COR-L47 (cell line): Measurements from ENCODE around the gene RPP30.

Experiments
- DNase-seq: peaks from one replicate; lab custom pipeline; 2025; lab: John Stamatoyannopoulos, UW

RPP30 gene

DNA sequence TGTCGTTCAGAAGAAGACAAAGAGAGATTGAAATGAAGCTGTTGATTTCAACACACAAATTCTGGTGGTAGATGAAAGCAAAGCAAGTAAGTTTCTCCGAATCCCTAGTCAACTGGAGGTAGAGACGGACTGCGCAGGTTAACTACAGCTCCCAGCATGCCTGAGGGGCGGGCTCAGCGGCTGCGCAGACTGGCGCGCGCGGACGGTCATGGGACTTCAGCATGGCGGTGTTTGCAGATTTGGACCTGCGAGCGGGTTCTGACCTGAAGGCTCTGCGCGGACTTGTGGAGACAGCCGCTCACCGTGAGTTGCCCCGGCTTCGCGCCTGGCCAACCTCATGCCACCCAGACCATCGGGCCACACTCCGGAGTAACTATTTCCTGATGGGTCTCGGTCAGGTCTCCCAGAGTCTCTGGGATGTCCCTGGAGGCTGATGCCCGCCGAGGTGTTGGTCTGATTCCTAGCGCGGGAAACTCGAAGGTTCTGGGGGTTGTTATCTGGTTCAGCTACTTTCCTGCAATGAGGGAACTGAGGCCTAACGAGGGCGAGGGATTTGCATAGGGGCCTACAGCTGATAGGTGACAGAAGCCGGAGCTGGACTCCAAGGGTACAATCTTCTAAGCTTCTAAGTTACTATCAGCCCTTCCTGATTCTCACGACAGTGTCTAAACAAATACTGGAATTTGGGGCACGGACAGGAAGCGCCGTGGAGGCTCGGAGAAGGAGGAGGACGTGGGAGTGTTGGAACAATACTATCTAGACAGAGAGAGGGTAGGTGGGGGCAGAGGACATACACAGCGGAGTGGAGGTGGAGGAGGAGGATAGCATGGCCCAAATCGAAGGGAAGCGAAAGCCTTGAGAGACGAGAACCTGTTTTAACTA, at the start of gene RPP30:
TSS of gene RPP30 (plus strand) at position 209 of the 882 bp plus-strand sequence. CDS start at position 222, 13 bp downstream.
- peak; percentile 28 for DNase-seq

DNA sequence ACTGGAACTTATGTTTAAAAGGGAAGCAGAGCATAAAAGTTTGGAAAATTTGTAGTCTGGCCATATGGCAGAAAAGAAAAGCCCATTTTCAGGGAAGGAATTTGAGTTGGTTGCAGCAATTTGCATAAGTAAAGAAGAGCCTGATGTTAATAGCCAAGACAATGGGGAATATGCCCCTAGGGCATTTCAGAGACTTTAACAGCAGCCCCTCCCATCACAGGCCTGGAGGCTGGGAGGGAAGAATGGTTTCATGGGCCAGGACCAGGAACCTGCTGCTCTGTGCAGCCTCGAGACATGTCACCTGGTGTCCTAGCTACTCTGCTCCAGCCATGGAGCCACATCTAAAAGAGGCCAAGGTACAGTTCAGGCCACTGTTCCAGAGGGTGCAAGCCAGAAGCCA, 49.3 kb upstream of the RPP30 start:
- no peak for DNase-seq

DNA sequence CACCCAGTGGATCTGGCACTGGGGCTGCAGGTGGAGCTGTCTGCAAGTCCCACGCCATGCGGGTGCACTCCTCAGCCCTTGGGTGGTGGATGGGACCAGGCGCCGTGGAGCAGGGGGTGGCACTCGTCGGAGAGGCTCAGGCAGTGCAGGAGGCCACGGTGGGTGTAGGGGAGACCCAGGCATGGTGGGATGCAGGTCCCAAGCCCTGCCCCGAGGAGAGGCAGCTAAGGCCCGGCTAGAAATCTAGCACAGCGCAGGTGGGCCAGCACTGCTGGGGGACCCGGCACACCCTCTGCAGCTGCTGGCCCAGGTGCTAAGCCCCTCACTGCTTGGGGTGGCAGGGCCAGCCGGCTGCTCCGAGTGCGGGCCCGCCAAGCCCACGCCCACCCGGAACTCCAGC, 39.7 kb upstream of the RPP30 start:
- DNase-seq: no peak

DNA sequence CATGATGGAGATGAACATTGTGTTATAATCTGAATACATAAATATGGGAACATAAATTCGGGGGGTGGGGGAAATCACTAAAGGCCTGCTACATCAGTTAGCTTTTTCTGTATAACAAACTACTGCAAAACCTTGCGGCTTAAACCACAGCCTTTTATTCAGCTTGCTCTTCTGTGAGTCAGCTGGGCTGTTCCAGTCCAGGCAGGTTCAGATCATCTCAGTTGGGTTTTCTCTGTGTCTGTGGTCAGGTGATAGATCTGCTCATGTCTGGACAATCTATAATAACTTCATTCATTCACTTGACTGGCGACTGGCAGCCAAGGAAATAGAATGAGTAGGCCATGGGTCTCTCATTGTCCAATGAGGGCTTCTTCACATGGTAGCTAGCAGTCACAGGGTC, 37.4 kb upstream of the RPP30 start:
- no peak for DNase-seq

DNA sequence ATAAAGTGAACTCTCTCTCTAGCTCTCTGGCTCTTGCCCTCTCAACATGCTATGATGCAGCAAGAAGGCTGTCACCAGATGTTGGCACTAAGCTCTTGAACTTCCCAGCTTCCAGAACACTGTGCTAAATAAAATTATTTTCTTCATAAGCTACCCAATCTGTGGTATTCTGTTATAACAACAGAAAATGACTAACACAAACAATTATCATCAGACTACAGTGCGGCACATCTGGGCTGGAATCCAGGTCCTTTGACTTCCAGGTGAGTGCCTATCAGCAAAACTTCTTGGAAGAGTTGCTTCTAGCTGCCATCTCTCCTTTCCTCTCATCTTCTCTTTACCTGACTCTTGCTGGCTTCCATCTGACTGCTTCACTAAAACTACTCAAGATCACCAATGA, 34.3 kb upstream of the RPP30 start:
- DNase-seq: no peak

DNA sequence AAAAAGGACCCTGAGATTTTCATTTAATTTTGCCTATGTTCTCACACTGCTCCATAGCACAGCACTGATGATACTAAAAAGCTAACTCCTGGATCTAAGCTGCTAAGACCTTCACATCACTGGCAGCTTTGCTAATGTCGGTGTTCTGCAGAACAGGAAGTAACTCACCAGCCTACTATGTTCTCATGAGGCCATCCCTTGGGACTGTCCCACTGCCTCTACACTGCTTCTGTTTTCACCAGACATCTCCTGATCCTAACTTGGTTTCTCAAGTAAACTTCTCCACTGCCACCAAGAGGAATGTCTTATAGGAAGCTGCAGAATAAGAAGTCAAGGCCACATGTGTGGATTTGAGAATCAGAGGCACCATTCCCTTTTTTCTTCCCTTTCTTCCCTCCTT, 29.0 kb upstream of the RPP30 start:
- DNase-seq: no peak

DNA sequence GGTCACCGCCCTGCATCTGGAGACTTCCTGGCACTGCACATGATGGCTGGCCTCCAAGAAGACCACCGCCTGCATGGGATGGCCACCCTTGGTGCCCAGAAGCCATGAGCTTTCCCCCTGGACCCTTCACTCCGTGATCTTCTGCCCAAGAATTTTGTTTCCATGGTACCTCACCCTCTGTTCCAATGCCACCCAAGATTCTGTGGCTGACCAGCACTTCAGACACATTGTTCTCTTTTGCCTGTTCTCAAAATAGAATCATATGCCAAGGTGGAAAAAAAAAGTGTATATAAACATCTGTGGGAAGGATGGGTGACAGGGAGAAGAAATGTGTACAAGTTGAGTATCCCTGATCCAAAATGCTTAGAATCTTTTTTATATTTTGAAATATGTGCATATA, 26.0 kb upstream of the RPP30 start:
- no peak for DNase-seq

DNA sequence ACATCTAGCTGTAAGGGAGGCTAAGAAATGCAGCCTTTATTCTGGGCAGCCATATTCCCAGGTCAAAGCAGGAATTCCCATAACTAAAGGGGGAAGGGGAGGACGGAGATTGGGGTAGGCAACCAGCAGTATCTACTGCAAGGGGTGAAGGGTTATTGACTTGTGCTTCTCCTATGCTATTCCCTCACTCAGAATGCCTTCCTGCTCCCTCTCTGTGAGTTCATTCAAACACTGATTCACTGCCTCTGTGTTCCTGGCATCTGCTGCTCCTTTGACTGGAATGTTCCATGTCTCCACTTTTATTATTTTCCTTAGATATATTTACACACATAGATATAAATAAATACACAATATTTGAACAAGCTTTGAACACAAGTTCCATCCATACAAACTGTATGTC, 25.0 kb upstream of the RPP30 start:
- no peak for DNase-seq

DNA sequence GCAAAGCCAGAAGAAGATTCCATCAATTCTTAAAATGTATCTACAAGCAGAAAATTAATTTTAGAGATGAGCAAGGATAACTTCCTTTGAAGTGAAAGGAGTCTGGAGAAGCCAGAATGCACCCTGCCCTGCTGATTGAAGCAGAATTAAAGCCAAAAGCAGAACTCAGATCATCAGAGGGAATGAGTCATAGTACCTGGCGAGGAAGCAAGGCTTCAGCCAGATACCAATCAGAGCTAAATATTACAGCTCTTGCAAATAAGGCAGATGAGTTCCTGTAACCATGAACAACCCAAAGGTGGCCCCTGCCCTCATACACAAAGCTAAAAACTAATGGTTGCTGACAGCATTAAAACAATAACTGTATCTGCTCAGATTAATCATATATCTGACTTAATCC, 24.3 kb upstream of the RPP30 start:
- DNase-seq: no peak

DNA sequence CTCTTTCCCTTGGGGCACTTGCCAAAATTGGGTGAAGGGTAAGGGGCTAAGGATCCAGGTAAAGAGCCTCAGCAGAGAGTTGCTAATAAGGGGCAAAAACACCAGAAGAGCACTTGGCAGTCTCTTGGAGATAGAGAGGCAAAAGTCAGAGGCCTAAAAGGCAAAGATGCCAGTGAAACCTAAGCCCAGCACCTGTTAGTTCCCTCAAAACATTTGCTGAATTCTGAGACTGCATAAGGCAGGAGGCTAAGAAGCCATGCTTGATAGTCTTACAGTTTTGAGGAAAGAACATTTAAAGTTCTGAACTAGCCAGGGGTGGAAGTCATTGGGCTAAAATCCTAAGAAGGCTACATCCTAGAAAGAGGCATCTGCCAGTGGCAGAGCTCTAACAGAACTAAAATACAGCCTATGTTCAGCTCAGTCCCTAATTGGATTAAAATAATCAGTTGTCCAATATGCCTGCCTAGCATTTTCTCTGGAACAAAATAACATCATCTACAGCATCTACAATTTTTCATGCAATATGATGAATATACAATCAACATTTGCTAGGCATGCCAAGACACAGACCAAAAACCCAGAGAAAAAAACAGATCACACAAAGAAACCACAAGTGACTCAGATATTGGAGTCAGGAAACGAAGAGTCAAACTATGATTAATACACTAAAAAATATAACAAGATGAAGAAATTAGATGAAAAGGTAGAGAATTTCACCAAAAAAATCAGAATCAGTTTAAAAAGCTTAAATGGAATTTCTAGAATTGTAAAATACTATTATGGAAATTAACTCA, 21.6 kb upstream of the RPP30 start:
- DNase-seq: no peak

DNA sequence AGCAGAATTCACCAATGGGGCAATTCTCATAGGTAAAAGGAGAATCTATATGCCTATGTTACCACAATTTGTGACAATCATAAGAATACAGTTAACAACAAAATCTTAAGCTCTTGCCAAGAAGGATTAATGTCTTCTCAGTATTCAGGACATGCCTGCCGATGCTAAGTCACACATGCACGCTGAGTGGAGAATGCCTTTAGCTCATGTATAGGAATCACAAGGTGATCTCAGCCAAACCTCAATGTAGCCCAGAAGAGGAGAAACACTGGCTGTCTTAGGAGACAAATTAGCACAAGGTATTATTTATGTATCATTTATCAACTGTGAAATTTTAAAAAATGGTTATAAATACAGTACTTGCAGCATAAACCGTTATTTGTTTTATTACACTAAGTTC, 16.6 kb upstream of the RPP30 start:
- DNase-seq: no peak

DNA sequence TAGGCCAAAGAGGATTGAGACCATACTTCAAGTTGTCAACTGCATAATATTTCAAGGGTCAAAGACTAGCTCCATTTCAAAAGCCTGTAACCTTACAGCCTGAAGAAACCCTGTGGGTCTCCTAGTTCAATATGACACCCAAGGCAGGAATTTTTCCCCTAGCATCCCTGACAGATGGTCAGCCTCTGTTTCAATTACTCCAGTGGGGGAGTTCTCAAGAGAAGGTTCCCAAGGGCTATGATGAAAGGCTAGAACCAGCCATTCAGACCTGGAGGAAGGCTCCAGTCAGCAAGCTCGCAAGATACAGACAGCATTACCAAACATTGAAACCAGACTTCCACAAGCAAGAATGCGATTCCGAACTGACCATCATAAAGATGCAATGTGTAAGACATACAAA, 15.5 kb upstream of the RPP30 start:
- no peak for DNase-seq

DNA sequence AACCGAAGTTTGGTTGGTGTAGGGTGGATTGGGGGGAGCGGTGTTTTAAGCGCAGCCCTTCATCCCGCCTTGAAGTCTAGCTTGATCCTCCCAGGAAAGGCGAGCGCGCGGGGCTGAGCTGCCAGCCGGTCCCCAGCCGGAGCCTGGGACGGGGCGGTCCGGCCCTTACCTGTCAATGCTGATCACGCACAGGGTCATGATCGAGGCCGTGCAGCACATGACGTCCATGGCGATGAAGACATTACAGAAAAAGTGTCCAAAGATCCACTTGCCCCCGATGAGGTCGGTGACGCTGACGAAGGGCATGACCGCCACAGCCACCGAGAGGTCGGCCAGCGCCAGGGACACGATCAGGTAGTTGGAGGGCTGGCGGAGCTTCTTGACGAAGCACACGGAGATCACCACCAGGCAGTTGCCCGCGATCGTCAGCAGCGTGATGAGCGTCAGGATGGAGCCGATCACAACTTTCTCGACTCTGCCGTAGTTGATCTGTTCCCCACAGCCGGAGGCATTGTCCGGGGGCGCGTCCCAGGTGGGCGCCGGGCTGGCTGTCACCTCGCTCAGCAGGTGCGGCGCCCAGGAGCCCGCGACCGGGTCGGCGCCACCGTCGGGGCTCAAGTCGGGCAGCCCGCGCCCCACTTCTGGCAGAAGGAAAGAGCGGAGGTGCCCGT, 14.7 kb upstream of the RPP30 start:
- no peak for DNase-seq

DNA sequence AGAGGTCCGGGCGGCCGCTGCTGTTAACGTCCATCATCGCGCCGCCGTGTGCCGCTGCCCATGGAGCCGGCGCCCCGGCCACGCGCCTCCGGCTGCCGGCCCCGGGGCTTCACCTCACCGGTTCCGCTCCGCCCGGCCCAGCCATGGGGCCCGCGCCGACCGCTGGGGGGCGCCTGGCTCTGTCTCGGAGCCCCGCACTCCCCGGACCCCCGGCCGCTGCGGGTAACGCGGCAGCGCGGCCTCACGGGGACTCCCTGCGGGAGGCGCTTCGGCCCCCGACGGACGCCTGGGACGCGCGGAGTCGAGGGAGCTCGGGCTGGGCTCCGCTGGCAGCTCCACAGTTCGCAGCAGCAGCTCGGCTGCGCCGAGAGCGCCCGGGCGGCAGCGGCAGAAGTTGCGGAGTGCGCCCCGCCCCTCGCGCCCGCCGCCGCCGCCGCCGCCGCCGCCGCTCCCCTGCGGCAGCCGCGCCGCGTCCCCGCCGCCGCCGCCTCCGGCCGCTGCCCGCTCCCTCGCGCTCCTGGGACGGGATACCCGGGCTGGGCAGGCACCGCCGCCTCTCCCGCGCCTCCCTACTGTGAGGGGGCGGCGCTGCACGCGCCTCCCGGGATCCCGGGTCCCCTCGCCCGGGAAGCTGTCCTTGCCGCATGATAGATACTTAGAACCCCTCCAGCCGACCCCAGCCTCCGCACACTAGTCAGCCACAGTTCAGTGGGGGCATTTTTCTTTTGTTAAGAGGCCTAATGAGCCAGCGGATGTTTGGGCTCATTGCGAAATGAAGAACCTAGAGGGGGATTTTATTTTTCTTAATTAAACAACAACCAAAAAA, 13.9 kb upstream of the RPP30 start, which contains the start of gene HTR7:
TSS of gene HTR7 (minus strand) at position 405 of the 826 bp plus-strand sequence. CDS start at position 37, 368 bp downstream.
- peak; percentile 15 for DNase-seq

DNA sequence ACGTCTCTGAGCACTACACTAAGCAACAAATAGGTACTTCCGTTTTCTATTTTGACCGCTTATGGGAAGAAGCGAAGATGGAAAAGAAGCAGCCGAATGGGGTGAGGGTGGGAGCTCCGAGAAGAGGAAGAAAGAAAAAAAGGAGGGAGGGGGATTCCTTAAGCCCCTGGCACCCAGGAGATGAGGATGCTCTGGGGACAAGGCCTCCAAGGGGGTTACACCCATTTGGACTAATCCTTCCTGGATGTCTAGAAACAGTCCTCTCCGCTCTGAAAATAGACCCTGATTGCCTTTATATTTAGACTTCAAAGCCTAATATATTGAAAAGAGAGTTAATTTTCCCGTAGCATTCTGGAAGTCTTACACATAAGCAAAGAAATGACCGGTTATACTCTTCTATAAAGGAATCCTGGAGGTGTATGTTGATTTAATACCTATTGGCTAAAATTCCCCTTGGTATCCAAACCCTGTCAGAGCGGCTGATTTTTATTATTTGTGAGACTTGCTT, 13.3 kb upstream of the RPP30 start:
- no peak for DNase-seq

DNA sequence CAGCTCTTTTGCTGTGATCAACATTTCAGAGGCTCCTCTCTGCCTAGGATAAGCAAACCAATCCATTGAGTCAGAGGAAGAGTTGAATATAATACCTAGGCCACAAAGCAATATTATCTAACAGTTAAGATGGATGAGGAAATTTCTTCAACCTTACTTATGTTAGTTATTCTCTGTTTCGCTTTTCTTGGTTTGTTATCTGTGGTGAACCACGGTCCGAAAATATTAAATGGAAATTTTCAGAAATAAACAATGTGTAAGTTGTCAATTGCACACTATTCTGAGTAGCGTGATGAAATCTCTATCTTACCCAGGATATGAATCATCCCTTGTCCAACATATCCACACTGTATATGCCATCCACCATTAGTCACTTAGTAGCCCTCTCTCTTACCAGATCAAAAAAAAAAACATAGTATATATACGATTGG, 12.4 kb upstream of the RPP30 start:
- DNase-seq: no peak

DNA sequence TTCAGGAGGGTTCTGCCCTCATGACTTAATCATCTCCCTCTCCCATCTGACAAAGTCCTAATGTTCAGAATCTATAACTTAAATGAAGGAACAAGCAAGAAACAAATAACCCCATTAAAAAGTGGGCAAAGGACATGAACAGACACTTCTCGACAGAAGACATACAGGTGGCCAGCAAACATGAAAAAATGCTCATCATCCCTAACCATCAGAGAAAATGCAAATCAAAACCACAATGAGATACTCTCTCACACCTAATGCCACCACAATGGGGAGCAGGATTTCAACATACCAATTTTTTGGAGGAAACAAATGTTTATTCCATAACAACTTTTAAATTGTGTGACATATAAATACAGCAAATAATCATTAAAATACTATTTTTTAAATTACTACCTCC, 11.0 kb upstream of the RPP30 start:
- no peak for DNase-seq

DNA sequence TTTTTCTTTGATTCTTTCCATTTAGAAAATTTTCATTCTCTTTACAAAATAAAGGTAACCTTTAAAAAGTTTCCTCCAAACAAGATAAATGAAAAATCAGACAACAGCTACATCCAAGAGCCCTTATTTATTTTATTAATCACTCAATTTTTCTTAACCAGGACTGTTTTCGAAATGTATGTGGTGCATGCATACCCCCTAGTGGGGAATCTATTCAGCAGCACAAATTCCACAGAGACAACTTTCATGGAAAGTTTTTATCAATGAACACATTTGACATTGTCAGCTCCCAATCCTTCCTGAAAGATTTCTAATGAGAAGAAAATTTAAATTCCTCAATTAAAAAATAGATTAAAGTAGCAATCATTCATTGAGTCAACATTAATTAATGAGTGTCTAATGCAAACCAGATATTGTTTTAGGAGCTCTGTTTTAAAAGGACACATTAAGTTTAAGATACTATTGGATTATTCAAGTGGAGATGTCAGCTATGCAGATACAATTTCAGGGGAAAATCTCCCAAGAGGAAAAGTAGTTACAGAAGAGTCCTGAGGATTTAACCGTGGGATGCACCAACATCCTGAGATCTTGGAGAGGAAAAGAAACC, 8.8 kb upstream of the RPP30 start:
- no peak for DNase-seq

DNA sequence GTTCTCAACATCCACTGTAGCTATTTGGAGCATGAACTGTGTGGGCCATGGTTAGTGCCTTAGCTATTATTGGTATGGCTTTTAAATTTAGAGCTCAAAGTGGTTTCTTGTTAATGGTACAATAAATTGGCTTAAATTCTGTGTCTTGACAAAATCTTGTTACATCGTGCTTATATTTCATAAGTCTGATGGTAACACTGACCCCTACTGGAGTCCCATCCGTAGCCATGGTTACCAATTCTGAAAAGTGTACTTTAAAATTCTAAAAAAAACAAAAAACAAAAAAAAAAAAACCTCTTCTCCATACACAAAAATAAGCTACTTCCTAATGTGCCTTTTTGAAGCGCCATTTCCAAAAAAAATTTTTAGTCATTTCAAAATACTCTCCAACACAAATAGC, 6.4 kb upstream of the RPP30 start:
- no peak for DNase-seq

DNA sequence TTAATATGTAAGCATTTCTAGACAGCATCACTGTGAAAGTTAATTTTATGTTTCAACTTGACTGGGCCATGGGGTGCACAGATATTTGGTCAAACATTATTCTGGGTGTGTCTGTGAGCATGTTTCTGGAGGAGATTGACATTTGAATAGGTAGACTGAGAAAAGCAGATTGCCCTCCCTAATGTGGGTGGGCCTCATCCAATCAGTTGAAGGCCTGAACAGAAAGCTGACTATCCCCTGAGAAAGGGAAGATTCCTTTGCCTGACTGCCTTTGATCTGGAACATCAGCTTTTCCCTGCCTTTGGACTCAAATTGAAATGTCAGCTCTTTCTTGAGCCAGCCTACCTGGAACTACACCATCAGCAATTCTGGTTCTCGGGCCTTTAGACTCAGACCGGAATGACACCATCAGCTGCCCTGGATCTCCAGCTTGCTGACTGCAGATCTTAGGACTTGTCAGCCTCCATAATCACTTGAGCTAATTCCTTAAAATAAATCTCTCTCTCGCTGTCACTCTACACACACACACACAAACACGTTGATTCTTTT, 5.7 kb upstream of the RPP30 start:
- DNase-seq: no peak

DNA sequence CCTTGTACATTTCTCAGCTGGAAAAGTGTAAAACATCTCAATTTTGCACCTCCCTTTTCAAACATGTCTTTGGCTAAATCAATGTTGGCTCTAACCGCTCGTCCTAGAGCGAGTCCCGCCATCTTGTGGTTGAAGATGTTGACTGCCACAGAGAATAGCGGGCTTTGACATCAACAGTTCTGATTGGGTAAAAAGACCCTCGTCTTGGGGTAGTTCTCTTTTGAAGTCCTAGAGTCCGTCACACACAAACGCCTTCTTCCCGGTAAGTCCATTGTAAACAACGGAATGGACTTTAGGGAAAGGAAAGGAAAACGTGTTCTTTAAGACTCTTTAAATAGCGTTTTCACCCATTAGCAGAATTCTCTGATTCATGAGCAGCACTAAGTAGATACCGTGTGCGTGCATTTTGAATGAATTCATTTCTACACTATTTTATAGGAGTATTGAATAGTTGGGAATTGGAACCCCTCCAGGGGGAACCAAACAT, 452 bp upstream of the RPP30 start:
- DNase-seq: no peak
